Sigmoid colon (tissue), 7 donors: ENCODE results near the gene BANP. TPM values are rescaled to one million over a fixed set of nuclear protein-coding genes. Genes with fewer than 3 reads are reported as not detected.
"Not testable (repeated sequence)": the region's sequence is repeated elsewhere in the genome, so short reads cannot be mapped to it uniquely, and the experiment has no call there.

Source experiments
- DNase-seq: peaks from one replicate; pipeline ENCODE4 v3.0.0-alpha.2; 2019
- H3K27ac ChIP-seq, 4 donors: fragments of 200-600 bp; sonication (generic); one replicate each; pipeline ENCODE4 v1.5.1; 2016 to 2019; ENCODE audit warnings: mild to moderate bottlenecking in 1 of 4
- H3K27me3 ChIP-seq, 3 donors: fragments of 200-600 bp; sonication (generic); one replicate each; pipeline ENCODE4 v1.5.1; 2019; ENCODE audit warnings: mild to moderate bottlenecking in 1 of 3
- H3K36me3 ChIP-seq, 4 donors: fragments of 200-600 bp; sonication (generic); one replicate each; pipeline ENCODE4 v1.5.1; 2016 to 2019
- H3K4me1 ChIP-seq, 4 donors: fragments of 200-600 bp; sonication (generic); one replicate each; pipeline ENCODE4 v1.5.1; 2017 to 2019
- H3K4me3 ChIP-seq, 4 donors: fragments of 200-600 bp; sonication (generic); one replicate each; pipeline ENCODE4 v1.5.1; 2017 to 2019; ENCODE audit warnings: mild to moderate bottlenecking in 2 of 4, moderate library complexity in 1 of 4
- H3K9me3 ChIP-seq, 4 donors: fragments of 200-600 bp in 3 of 4; sonication (generic) in 3 of 4; one replicate each; pipeline versions ENCODE4 v1.5.1 to v1.6.1; 2013 to 2019
- CTCF ChIP-seq, 4 experiments: fragments of 450-650 bp in 3 of 4; fragments of 200-600 bp in 1 of 4; IDR thresholded peaks; one replicate each; pipeline ENCODE4 v1.5.1; 2016 to 2019; ENCODE audit warnings: antibody characterized with exemption in 4 of 4, mild to moderate bottlenecking in 3 of 4, moderate library complexity in 2 of 4
- EP300 ChIP-seq, 4 donors: sonication (generic); formaldehyde crosslinking; IDR thresholded peaks; one replicate each; pipeline ENCODE4 v1.6.1; 2017; ENCODE audit warnings: antibody characterized with exemption in 4 of 4
- POLR2A ChIP-seq, 2 donors: fragments of 450-650 bp; IDR thresholded peaks; one replicate each; pipeline ENCODE4 v1.6.1; 2016; ENCODE audit warnings: antibody characterized with exemption in 2 of 2, mild to moderate bottlenecking in 2 of 2, moderate library complexity in 2 of 2
- POLR2AphosphoS5 ChIP-seq, 4 donors: sonication (generic); formaldehyde crosslinking; IDR thresholded peaks; one replicate each; pipeline ENCODE4 v1.6.1; 2017; ENCODE audit warnings: antibody characterized with exemption in 4 of 4
- WGBS, 2 donors: extraction: QIAGEN DNeasy Blood & Tissue Kit; methylation state at CpG; one replicate each; pipeline ENCODE4 v1.1.7; 2013; 5-methylcytosine and 5-hydroxymethylcytosine counted together
- intact Hi-C: fragments of 100-400 bp; cut with DNase I; formaldehyde crosslinking; loops from one replicate; pipeline ENCODE4 v1.15.1; 2023
- polyA plus RNA-seq, 3 donors: library from polyadenylated mRNA; stranded (reverse); fragments of 200-250 nt; gene quantifications; one replicate each; pipeline ENCODE4 v1.2.3, GENCODE V29; 2013
- total RNA-seq, 4 donors: library from RNA; depleted of rRNA; stranded (reverse); fragments of >200 nt; gene quantifications; one replicate each; pipeline ENCODE4 v1.1.0, GENCODE V29; 2016
- donor health status: healthy with polysubstance abuse.
- donor health status: Bipolar disorder and iron deficiency.
- donor health status: healthy.

The BANP gene, protein sequence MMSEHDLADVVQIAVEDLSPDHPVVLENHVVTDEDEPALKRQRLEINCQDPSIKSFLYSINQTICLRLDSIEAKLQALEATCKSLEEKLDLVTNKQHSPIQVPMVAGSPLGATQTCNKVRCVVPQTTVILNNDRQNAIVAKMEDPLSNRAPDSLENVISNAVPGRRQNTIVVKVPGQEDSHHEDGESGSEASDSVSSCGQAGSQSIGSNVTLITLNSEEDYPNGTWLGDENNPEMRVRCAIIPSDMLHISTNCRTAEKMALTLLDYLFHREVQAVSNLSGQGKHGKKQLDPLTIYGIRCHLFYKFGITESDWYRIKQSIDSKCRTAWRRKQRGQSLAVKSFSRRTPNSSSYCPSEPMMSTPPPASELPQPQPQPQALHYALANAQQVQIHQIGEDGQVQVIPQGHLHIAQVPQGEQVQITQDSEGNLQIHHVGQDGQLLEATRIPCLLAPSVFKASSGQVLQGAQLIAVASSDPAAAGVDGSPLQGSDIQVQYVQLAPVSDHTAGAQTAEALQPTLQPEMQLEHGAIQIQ
- total RNA-seq (10 to 100 TPM; 17.4 to 31.0 (median 23.0) TPM), polyA plus RNA-seq (10 to 100 TPM in 1 of 3 donors, 1 to 10 TPM in 2; 8.4 to 15.9 (median 8.8) TPM)

DNA sequence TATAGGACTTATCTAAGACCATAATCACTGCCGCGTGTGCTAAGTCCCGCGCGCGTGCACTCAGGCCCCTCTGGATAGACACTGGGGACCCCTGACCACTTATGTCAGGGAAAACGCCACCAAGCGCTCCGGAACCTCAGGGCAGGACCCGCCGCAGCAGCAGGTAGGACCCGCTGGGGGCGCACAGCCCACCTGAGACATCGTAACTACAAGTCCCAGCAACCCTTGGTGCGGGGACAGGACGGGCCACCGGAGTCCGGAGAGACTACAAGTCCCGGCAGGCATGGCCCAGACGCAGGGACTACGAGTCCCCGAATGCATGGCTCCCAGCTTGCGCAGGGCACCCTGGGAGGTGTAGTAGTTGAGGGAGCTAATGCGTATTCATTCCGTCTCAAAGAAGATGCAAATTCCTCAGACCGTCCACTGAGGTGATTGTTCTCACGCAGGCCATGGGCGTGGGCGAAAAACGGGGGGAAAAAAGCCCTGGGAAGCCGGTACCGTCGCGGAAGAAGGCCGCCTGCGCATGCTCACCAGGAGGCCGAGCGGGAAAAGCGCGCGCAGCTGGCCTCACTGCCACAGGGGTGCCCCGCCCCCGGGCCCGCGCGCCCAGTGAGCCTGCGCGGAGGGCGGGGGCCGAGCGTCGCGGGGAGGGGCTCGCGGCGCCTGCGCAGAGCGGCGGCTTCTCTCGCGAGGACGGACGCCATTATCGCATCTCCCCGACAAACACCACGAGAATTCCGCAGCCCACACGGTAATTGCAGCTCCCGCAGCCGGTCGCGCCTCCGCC, at the start of gene BANP:
TSS of gene BANP (plus strand) at position 670 of the 787 bp plus-strand sequence. CDS start 23,682 bp downstream, outside the sequence.
- Histone ChIP-seq H3K9me3 (no peaks in the 10 kb centered on the region), H3K27me3 (no peaks in the 10 kb centered on the region), H3K27ac (peak within 1 kb of the TSS; percentile 94 to 100 (median 97)), H3K4me3 (peak within 1 kb of the TSS; percentile 83 to 99 (median 95)), H3K36me3 (no peaks in the 10 kb centered on the region), H3K4me1 (peaks cover 0 to 44% (median 25%) of the 10 kb centered on the region in 4 donors)
- peak in 3 of 4 experiments; percentile 29 to 37 (median 36) for TF ChIP-seq CTCF (IDR thresholded peaks at IDR 0.05)
- TF ChIP-seq POLR2AphosphoS5 (IDR thresholded peaks at IDR 0.05) = peak; percentile 86 to 90 (median 87)
- TF ChIP-seq POLR2A (IDR thresholded peaks at IDR 0.05) = no peak
- no peak for TF ChIP-seq EP300 (IDR thresholded peaks at IDR 0.05)
- intact Hi-C loops = loop anchor here (10.0 kb wide), 2 partner anchors 504 to 1264 kb away; partner anchors contain the start of genes ZFPM1 and ZNF778
- DNase-seq = peak; percentile 99
- WGBS, 2 donors = 0 to 1% methylated on average over 73 of the region's 73 CpGs

GRCh38 chr16:87904963-87905362, 46.3 kb upstream of the BANP start:
- H3K4me3 ChIP-seq, DNase-seq, H3K27ac ChIP-seq, H3K36me3 ChIP-seq, H3K4me1 ChIP-seq, H3K27me3 ChIP-seq, H3K9me3 ChIP-seq: not testable (repeated sequence)
- intact Hi-C loops = loop anchor here (5.0 kb wide), 1 partner anchor 33 kb away; no protein-coding TSS in a partner anchor
- 82 to 84% methylated on average over 4 to 5 of the region's 5 CpGs for WGBS, 2 donors

DNA sequence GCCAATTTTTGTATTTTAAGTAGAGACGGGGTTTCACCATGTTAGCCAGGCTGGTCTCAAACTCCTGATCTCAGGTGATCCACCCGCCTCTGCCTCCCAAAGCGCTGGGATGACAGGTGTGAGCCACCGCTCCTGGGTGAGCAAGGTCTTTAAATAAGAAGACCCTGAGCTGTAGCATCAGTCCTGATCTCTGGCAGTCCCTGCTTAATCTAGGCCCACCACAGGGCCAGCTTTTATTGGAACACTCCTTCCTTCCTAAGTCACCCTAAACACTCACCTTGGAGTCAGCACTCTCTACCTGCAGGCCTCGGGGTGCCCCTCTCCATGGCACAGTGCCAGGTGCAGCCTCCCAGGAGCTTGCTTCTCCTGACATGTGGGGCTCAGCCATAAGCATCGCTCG, 45.7 kb upstream of the BANP start:
- H3K27me3 ChIP-seq, H3K4me1 ChIP-seq, H3K4me3 ChIP-seq, DNase-seq, H3K27ac ChIP-seq, H3K36me3 ChIP-seq, H3K9me3 ChIP-seq: not testable (repeated sequence)
- 91 to 93% methylated on average over 7 of the region's 7 CpGs for WGBS, 2 donors
- intact Hi-C loops = loop anchor here (5.0 kb wide), 1 partner anchor 33 kb away; no protein-coding TSS in a partner anchor

DNA sequence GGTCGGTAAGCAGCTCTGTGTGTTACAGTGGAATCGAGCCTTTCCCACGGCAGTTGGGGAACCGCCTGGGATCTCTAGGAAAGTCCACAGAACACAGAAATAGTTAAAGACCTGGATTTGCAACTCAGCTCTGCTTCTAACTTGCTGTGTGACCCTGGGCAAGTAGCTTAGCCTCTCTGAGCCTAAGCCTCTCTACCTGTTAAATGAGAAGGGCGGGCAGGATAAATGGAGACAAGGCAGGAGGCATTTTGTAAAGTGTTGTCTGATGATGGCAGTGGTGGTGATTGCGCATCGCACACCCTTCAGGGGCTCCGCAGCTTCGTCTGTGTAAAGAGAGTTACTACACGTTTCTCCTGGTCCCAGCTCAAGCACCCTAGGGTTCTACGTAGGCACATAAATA, 43.1 kb upstream of the BANP start:
- intact Hi-C loops = loop anchor here (2.0 to 5.0 kb wide), 2 partner anchors 36 to 129 kb away; no protein-coding TSS in a partner anchor
- H3K4me1 ChIP-seq, DNase-seq, H3K4me3 ChIP-seq, H3K27ac ChIP-seq, H3K36me3 ChIP-seq, H3K27me3 ChIP-seq, H3K9me3 ChIP-seq: not testable (repeated sequence)
- 90 to 93% methylated on average over 11 of the region's 11 CpGs for WGBS, 2 donors

DNA sequence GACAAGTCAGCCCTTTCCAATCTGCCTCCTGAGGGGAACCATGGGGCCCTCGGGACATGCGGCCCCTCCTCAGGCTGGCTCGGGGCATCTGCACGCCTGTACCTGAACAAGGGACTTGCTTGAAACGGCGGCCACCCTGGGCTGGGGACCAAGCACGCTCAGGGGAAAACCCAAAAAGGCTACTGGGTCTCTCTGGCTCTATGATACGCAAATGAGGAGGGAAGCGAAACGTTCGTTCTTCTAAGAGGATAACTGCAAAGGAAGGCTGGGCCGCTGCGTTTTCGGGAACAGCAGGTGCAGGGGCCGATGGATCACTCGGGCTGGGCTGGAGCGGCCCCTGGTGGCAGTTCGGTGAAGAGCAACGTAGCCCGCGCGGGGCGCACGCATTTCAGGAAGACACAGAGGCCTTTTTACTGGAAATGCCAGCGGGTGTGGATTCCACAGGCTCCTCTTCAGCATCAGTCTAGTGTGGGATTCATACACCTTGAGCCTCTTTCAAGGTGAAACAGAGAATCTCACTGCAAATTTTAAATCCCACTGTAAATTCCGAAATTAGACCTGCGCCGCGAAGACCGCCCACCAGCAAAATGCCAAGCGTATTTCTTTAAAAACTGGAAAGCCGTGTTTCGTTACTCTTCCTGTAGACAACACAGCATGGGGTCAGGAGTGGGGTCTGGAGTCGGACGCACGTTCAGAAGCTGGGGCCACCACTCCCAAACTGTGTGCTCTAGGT, 41.9 kb upstream of the BANP start:
- not testable (repeated sequence) for H3K27ac ChIP-seq, H3K36me3 ChIP-seq, H3K4me3 ChIP-seq, H3K9me3 ChIP-seq, H3K4me1 ChIP-seq, H3K27me3 ChIP-seq
- peak; percentile 58 to 89 (median 74) for TF ChIP-seq CTCF (IDR thresholded peaks at IDR 0.05)
- intact Hi-C loops = loop anchor here (2.0 to 5.0 kb wide), 2 partner anchors 37 to 131 kb away; no protein-coding TSS in a partner anchor
- DNase-seq = peak; percentile 79
- 38 to 39% methylated on average over 36 of the region's 36 CpGs for WGBS, 2 donors
